H9 (cell line): ENCODE results near the gene DGKD. TPM values are rescaled to one million over a fixed set of nuclear protein-coding genes. Genes with fewer than 3 reads are reported as not detected.

Source experiments
- DNase-seq: peaks from one replicate; pipeline ENCODE4 v3.0.0-alpha.2; 2017
- H2AFZ ChIP-seq: one replicate; pipeline ENCODE4 v1.6.1; 2013; ENCODE audit warnings: mild to moderate bottlenecking, low read length, control low read depth, moderate library complexity
- H2AK5ac ChIP-seq: 2 replicates; pipeline ENCODE4 v1.6.1; 2013; ENCODE audit warnings: low read length, control low read depth, mixed read lengths; ENCODE audit not compliant: insufficient read length
- H2BK120ac ChIP-seq: one replicate; pipeline ENCODE4 v1.6.1; 2013; ENCODE audit warnings: low read depth, mild to moderate bottlenecking, low read length, control low read depth, inconsistent platforms; ENCODE audit not compliant: poor library complexity, severe bottlenecking
- H2BK12ac ChIP-seq: 2 replicates; pipeline ENCODE4 v1.6.1; 2013; ENCODE audit warnings: low read length, control low read depth, mixed read lengths, low read depth; ENCODE audit not compliant: insufficient read length
- H2BK15ac ChIP-seq: 2 replicates; pipeline ENCODE4 v1.6.1; 2013; ENCODE audit warnings: low read depth, low read length, control low read depth
- H2BK20ac ChIP-seq: one replicate; pipeline ENCODE4 v1.6.1; 2013; ENCODE audit warnings: low read depth, mild to moderate bottlenecking, low read length, control low read depth, inconsistent platforms; ENCODE audit not compliant: poor library complexity, severe bottlenecking
- H2BK5ac ChIP-seq: 2 replicates; pipeline ENCODE4 v1.6.1; 2013; ENCODE audit warnings: low read length, control low read depth, mixed read lengths; ENCODE audit not compliant: insufficient read length
- H3K14ac ChIP-seq: 2 replicates; pipeline ENCODE4 v1.6.1; 2013; ENCODE audit warnings: low read length, control low read depth; ENCODE audit not compliant: insufficient read depth
- H3K18ac ChIP-seq: 2 replicates; pipeline ENCODE4 v1.6.1; 2013; ENCODE audit warnings: low read depth, mild to moderate bottlenecking, mixed read lengths, low read length, control low read depth; ENCODE audit not compliant: insufficient read length
- H3K23ac ChIP-seq: 2 replicates; pipeline ENCODE4 v1.6.1; 2013; ENCODE audit warnings: low read length, control low read depth, mixed read lengths, low read depth; ENCODE audit not compliant: insufficient read length
- H3K23me2 ChIP-seq: 2 replicates; pipeline ENCODE4 v1.6.1; 2013; ENCODE audit warnings: low read depth, mild to moderate bottlenecking, mixed read lengths, low read length, control low read depth; ENCODE audit not compliant: insufficient read length, poor library complexity, severe bottlenecking
- H3K27ac ChIP-seq: 2 replicates; pipeline ENCODE4 v1.5.1; 2013; ENCODE audit warnings: low read length, control low read depth, mixed read lengths, low read depth; ENCODE audit not compliant: insufficient read length
- H3K27me3 ChIP-seq: 2 replicates; pipeline ENCODE4 v1.6.1; 2013; ENCODE audit warnings: low read length, control low read depth, inconsistent platforms; ENCODE audit not compliant: insufficient read depth
- H3K4ac ChIP-seq: 2 replicates; pipeline ENCODE4 v1.6.1; 2013; ENCODE audit warnings: low read depth, mild to moderate bottlenecking, control low read depth, inconsistent platforms, low read length, moderate library complexity
- H3K4me1 ChIP-seq: 2 replicates; pipeline ENCODE4 v1.6.1; 2013; ENCODE audit warnings: low read length, control low read depth, inconsistent platforms; ENCODE audit not compliant: insufficient read depth
- H3K4me2 ChIP-seq: 2 replicates; pipeline ENCODE4 v1.6.1; 2013; ENCODE audit warnings: low read length, control low read depth, mixed read lengths; ENCODE audit not compliant: insufficient read length, insufficient read depth
- H3K56ac ChIP-seq: 2 replicates; pipeline ENCODE4 v1.6.1; 2013; ENCODE audit warnings: low read depth, mild to moderate bottlenecking, mixed read lengths, low read length, control low read depth; ENCODE audit not compliant: insufficient read length
- H3K79me1 ChIP-seq: 2 replicates; pipeline ENCODE4 v1.6.1; 2013; ENCODE audit warnings: low read depth, mild to moderate bottlenecking, moderate library complexity, low read length, control low read depth, inconsistent platforms; ENCODE audit not compliant: insufficient read depth, poor library complexity, severe bottlenecking
- H3K79me2 ChIP-seq: 2 replicates; pipeline ENCODE4 v1.6.1; 2013; ENCODE audit warnings: low read length, control low read depth, inconsistent platforms; ENCODE audit not compliant: insufficient read depth
- H3K9ac ChIP-seq: 2 replicates; pipeline ENCODE4 v1.6.1; 2013; ENCODE audit warnings: low read length, control low read depth, mixed read lengths; ENCODE audit not compliant: insufficient read length; ENCODE audit errors: extremely low read depth
- H3K9me3 ChIP-seq: one replicate; pipeline ENCODE4 v1.6.1; 2013; ENCODE audit warnings: low read depth, low read length, inconsistent platforms; ENCODE audit not compliant: control insufficient read depth
- H3T11ph ChIP-seq: one replicate; pipeline ENCODE4 v1.6.1; 2013; ENCODE audit warnings: mild to moderate bottlenecking, low read length, control low read depth, inconsistent platforms
- H4K20me1 ChIP-seq: one replicate; pipeline ENCODE4 v1.6.1; 2013; ENCODE audit not compliant: control insufficient read depth, insufficient read length, insufficient read depth
- H4K5ac ChIP-seq: 2 replicates; pipeline ENCODE4 v1.6.1; 2013; ENCODE audit warnings: low read depth, mild to moderate bottlenecking, mixed read lengths, low read length, control low read depth; ENCODE audit not compliant: insufficient read length
- H4K8ac ChIP-seq: replicated peaks from 2 replicates; pipeline ENCODE4 v1.6.1; 2013; ENCODE audit warnings: low read length, control low read depth, mixed read lengths, low read depth; ENCODE audit not compliant: insufficient read length
- H4K91ac ChIP-seq: 2 replicates; pipeline ENCODE4 v1.6.1; 2013; ENCODE audit warnings: low read depth, mild to moderate bottlenecking, moderate library complexity, mixed read lengths, low read length, control low read depth; ENCODE audit not compliant: insufficient read length
- H3K27ac Mint-ChIP-seq, 3 experiments: 2 replicates in 2 of 3; 3 replicates in 1 of 3; pipeline ENCODE4 v1.8.0; 2020 to 2021; ENCODE audit warnings: mixed read lengths in 3 of 3, mild to moderate bottlenecking in 1 of 3, moderate library complexity in 1 of 3
- H3K27me3 Mint-ChIP-seq: 2 replicates; pipeline ENCODE4 v1.8.0; 2021; ENCODE audit warnings: low read depth, mild to moderate bottlenecking, moderate library complexity, mixed read lengths
- H3K36me3 Mint-ChIP-seq, 3 experiments: 2 replicates in 2 of 3; 3 replicates in 1 of 3; pipeline ENCODE4 v1.8.0; 2020 to 2021; ENCODE audit warnings: low read depth in 3 of 3, mixed read lengths in 3 of 3; ENCODE audit not compliant: insufficient read depth in 1 of 3
- H3K4me1 Mint-ChIP-seq, 2 experiments: 2 replicates each; pipeline ENCODE4 v1.8.0; 2020; ENCODE audit warnings: mixed read lengths in 2 of 2
- H3K4me3 Mint-ChIP-seq, 2 experiments: 2 replicates in 1 of 2; 3 replicates in 1 of 2; pipeline ENCODE4 v1.8.0; 2020 to 2021; ENCODE audit warnings: mild to moderate bottlenecking in 2 of 2, mixed read lengths in 2 of 2, moderate library complexity in 1 of 2
- H3K9me3 Mint-ChIP-seq, 2 experiments: 2 replicates in 1 of 2; 3 replicates in 1 of 2; pipeline ENCODE4 v1.8.0; 2020; ENCODE audit warnings: mild to moderate bottlenecking in 2 of 2, mixed read lengths in 2 of 2, moderate library complexity in 1 of 2
- CTCF ChIP-seq: fragments of 200-600 bp; sonication (generic); conservative IDR thresholded peaks from 3 replicates; pipeline ENCODE4 v1.8.0; 2021; ENCODE audit warnings: antibody characterized with exemption, mild to moderate bottlenecking
- WGBS: extraction: QIAGEN DNeasy Blood & Tissue Kit; methylation state at CpG from one replicate; pipeline ENCODE4 v1.1.7; 2013; ENCODE audit warnings: missing lambda C conversion rate, low lambda C conversion rate, mixed read lengths; ENCODE audit not compliant: insufficient read length; ENCODE audit errors: extremely low coverage; 5-methylcytosine and 5-hydroxymethylcytosine counted together
- total RNA-seq: library from RNA; stranded (reverse); gene quantifications from 2 replicates; pipeline ENCODE4 v1.2.1, GENCODE V29; 2021

The DGKD gene
- total RNA-seq, 1 experiment from 2014 or later = 20.7 TPM

- Histone ChIP-seq H3K4me1 (no peaks in the 10 kb centered on the region), H2BK5ac (no peak overlapping the region), H2BK120ac (no peak overlapping the region), H3K27me3 (no peaks in the 10 kb centered on the region), H3K79me1 (no peaks in the 10 kb centered on the region), H3K79me2 (no peaks in the 10 kb centered on the region), H4K20me1 (no peaks in the 10 kb centered on the region), H3T11ph (no peak overlapping the region), H3K9ac (no peak overlapping the region), H2AK5ac (no peak overlapping the region), H3K18ac (no peak overlapping the region), H3K23me2 (no peaks in the 10 kb centered on the region), H3K9me3 (no peaks in the 10 kb centered on the region), H2BK15ac (no peak overlapping the region), H2BK12ac (no peak overlapping the region), H3K4me2 (no peak overlapping the region), H3K14ac (no peak overlapping the region), H4K91ac (no peak overlapping the region), H4K8ac (no peak overlapping the region), H3K23ac (no peak overlapping the region), H2BK20ac (no peak overlapping the region), H2AFZ (no peak overlapping the region), H4K5ac (no peak overlapping the region), H3K56ac (no peak overlapping the region), H3K4ac (no peak overlapping the region), H3K27ac (no peak overlapping the region)
- Mint-ChIP-seq H3K27ac (no peak overlapping the region), H3K4me1 (peaks cover 3 to 10% of the 10 kb centered on the region in 2 experiments; a peak in 3 of 4 replicates), H3K36me3 (peaks cover 5 to 17% (median 5%) of the 10 kb centered on the region in 3 experiments; a peak in 5 of 7 replicates), H3K9me3 (peaks cover 13 to 14% of the 10 kb centered on the region in 2 experiments), H3K27me3 (no peaks in the 10 kb centered on the region), H3K4me3 (no peak overlapping the region)
- no peak for TF ChIP-seq CTCF
- WGBS = no CpG with 5 or more reads among the region's 3 CpGs
- no peak for DNase-seq
These were observed 147.1 kb downstream of the DGKD start for GRCh38 chr2:233501198-233502076.
